ENCODE data around the gene NDST1.
A peak's percentile ranks its signal among the peaks of the same experiment; 100 is the strongest.

- TF ChIP-seq CTCF (IDR thresholded peaks at IDR 0.05) (no peak), POLR2AphosphoS5 (IDR thresholded peaks at IDR 0.05) (peak; percentile 73 to 79)
Observed at GRCh38 chr5:150488519-150489359, 19.2 kb upstream of the NDST1 start.
